GM19240 (cell line): Measurements from ENCODE around the gene CFAP57.
A peak's percentile ranks its signal among the peaks of the same experiment; 100 is the strongest.
"Not testable (repeated sequence)": the region's sequence is repeated elsewhere in the genome, so short reads cannot be mapped to it uniquely, and the experiment has no call there.

Experiments used
- DNase-seq: peaks from one replicate; pipeline ENCODE4 v3.0.0; 2011; ENCODE audit warnings: low spot score; ENCODE audit not compliant: insufficient read length

CFAP57 gene

GRCh38 chr1:43171876-43172526, at the start of gene CFAP57, which contains the start of gene EBNA1BP2:
TSS of gene CFAP57 (plus strand) at chr1:43172330. CDS start at chr1:43172754, 424 bp downstream.
TSS of gene EBNA1BP2 (minus strand) at chr1:43172290. CDS start at chr1:43172118, 172 bp downstream.
- DNase-seq = peak; percentile 84

DNA sequence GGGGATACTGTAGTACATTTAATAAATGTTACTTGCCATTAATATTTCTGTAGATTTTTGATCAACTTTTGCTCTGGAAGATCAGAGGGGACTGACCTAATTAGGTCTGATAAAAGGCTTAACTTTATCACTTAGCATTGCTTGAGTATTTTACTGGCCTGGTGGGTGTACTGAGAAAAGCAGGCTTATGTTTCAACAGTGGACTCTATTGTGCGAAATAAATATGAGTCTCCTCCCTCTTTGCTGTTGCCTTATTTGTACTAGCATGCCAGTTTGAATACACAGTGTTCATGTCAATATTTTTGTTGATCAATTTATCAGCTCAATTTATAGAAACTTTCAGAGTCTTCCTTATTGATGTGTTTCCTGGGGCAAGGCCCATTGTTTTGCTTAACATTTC, 49.1 kb upstream of the CFAP57 start:
- no peak for DNase-seq

DNA sequence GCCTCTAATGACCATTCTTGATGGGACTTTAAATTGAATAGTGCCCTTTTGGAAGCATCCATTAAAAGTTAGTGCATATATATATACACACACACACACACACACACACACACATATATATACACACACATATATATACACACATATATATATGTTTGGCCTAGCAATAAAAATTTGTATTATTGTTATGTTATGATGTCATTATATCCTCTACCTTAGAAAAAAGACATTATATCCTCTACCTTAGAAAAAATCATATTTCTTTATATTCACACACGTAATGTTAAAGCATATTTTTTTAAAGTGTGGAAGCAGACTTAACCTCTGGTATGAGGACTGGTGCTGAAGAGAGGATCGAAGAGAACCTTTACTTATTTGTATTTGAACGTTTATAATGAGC, 43.3 kb upstream of the CFAP57 start:
- no peak for DNase-seq

GRCh38 chr1:43129426-43129825, 42.7 kb upstream of the CFAP57 start:
- DNase-seq = no peak

GRCh38 chr1:43134068-43134467, 38.1 kb upstream of the CFAP57 start:
- no peak for DNase-seq

- DNase-seq = no peak
Observed at GRCh38 chr1:43134640-43135039, 37.5 kb upstream of the CFAP57 start.

DNA sequence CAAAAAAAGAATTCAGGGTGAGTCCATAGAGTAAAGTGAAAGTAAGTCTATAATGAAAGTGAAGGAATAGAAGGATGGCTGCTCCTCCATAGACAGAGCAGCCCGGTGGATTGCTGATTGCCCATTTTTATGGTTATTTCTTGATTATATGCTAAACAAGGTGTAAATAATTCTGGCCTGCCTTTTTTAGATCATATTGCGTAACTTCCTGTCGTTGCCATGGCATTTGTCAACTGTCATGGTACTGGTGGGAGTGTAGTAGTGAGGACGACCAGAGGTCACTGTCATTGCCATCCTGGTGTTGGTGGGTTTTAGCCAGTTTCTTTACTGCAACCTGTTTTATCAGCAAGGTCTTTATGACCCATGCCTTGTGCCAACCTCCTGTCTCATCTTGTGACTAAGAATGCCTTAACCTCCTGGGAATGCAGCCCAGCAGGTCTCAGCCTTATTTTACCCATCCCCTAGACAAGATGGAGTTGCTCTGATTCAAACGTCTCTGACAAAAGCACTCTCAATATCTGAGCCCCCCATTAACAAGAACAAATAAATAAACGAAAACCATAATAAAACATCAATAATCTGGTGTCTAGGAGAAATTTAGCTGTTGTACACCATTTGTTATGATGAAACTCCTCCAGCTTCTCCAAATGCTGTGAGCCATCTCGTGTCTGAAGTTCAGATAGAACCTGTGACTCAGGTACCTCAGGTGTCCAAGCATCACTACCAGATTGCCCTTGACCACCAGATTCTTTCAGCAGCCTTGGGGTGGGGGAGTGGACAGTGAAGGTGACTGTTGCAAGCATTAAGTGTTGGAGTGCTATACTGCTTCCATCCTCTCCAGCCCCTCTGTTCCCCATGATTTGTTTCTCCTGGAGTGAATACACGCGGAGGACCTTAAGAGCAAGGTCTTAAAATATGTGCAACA, 36.0 kb upstream of the CFAP57 start:
- no peak for DNase-seq

GRCh38 chr1:43137445-43138052, 34.6 kb upstream of the CFAP57 start:
- no peak for DNase-seq

GRCh38 chr1:43139295-43139694, 32.8 kb upstream of the CFAP57 start:
- DNase-seq = not testable (repeated sequence)

GRCh38 chr1:43140010-43140409, 32.1 kb upstream of the CFAP57 start:
- DNase-seq = no peak

DNA sequence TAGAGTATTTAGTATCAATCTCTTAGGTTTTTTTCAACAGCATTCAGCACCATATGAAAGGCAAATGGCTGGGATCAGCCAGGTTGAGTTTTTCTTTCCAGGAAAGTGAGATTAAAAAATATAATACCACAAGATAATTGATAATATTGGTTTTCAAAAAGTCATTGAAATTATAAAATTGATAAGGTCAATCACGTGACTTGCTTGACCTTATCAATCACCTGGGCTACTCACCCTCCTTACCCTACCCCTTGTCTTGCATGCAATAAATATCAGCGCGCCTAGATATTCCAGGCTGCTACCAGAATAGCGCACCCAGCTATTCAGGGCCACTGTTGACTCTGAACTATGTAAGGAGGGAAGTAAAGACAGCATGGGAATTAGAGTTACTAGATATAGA, 31.5 kb upstream of the CFAP57 start:
- DNase-seq = no peak

- DNase-seq = no peak
Observed at GRCh38 chr1:43143441-43143888, 28.7 kb upstream of the CFAP57 start.

- no peak for DNase-seq
Observed at GRCh38 chr1:43144237-43144636, 27.9 kb upstream of the CFAP57 start.

DNA sequence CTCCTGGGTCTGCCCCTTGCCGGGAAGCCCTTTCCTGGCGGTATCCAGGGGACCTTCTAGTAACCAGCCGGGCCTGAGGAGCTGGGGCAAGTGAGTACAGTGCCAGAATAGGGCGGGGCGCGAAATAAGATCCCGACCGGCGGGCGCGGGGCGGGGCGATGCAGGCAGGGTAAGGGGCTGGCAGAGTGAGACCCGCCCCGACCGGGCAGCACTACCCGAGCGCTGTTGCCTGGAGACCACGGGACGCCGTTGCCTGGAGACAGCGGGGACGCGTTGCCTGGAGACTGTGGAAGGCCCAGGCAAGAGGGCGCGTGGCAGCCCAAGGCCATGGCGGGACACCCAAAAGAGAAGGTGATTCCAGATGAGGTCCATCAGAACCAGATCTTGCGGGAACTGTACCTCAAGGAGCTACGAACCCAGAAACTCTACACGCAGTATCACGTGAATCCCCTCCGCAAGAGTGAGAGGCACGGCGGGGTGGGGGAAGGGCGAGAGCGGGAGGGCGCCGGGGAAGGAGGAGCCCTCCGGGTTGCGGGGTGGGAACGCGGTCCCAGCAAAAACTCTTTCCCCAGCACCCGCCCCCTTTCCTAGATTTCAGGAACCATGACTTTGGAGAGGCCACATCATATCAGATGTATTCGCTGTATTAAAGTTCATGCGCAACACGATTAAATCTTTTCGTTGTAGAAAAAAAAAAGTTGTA, 24.4 kb upstream of the CFAP57 start:
- DNase-seq = no peak

GRCh38 chr1:43149889-43150288, 22.2 kb upstream of the CFAP57 start:
- DNase-seq = no peak

DNA sequence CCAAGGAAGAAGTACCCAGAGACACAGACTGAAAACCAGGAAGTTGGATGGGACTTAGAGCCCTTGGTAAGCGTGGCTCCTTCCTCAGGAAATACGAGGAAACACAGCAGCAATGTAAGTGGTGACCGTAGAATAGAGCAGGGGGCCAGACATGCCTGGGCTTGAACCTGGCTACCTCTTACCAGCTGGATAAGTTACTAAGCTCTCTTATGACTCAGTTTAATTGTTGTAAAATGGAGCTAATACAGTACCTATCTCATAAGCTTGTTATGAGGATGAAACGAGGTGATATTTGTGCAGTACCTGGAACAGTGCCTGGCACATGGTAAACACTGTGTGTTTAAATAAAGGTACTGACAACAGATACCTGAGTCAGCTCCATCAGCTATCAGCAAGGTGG, 19.3 kb upstream of the CFAP57 start:
- no peak for DNase-seq

DNA sequence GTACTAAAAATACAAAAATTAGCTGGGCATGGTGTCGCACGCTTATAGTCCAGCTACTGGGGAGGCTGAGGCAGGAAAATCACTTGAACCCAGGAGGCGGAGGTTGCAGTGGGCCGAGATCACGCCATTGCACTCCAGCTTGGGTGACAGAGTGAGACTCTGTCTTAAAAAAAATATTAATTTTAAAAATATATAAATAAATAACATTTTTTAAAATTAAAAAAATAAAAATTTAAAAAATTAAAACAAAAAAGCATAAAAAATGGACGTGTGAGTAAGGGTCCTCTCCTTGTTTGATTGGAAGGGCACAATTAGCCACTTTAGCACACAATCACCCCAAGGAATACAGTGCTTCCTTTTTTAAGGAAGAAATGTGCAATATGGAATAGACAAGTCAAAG, 18.7 kb upstream of the CFAP57 start:
- DNase-seq = no peak

- no peak for DNase-seq
Observed at GRCh38 chr1:43156026-43156425, 16.1 kb upstream of the CFAP57 start.

DNA sequence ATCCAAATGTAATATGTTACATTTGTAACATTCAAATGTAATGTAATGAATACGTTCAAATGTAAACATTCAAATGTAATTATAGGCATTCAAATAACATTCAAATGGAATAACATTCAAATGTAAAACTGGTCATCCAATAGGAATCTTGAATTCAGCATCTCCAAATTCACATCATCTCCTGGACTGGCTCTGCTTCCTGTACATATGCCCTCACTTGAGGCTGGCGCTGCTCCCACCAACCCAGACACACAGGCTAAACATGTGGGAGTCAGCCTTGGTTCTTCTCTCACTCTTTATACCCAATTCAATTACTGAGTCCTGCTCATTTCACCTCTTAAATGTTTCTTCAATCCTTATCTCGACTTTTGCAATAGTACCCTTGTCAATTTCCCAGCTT, 7.0 kb upstream of the CFAP57 start:
- DNase-seq = no peak

DNA sequence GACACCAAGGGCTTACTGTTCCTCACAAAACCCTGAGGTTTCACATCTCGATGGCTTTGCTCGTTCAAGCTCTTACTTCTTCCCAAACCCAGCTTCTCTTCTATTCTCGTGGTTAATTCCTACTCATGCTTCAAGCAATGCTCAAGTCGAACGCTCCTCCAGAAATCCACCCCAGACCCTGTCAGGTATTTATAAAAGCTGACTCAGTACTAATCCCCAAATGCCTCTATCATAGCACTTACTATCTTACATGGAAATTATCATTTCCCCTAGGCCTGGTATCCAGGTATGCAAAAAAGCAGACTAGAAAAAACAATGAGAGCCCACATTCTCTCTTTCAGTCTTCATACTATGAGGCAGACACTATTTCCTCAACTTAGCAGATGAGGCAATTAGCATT, 6.4 kb upstream of the CFAP57 start:
- no peak for DNase-seq

GRCh38 chr1:43171312-43171875, 736 bp upstream of the CFAP57 start:
- DNase-seq = no peak
